GM12892 (cell line): ENCODE measurements around the gene FBLN2.

Experiments used
- POLR2A ChIP-seq: IDR thresholded peaks from 2 replicates; pipeline ENCODE4 v1.6.1; 2011; ENCODE audit warnings: low read depth, low read length, control low read depth
- POLR2AphosphoS5 ChIP-seq: IDR thresholded peaks from 2 replicates; pipeline ENCODE4 v1.6.1; 2011; ENCODE audit warnings: low read depth, low read length, control low read depth
- TAF1 ChIP-seq: IDR thresholded peaks from 2 replicates; pipeline ENCODE4 v1.6.1; 2011; ENCODE audit warnings: low read depth, mild to moderate bottlenecking, control low read depth, low read length, borderline replicate concordance

GRCh38 chr3:13544293-13544831, 4.6 kb upstream of the FBLN2 start:
- no peak for TF ChIP-seq POLR2A
- no peak for TF ChIP-seq POLR2AphosphoS5
- no peak for TF ChIP-seq TAF1
